Osteocyte (in vitro differentiated cells): Measurements from ENCODE around the gene OR1J2. TPM values are rescaled to one million over a fixed set of nuclear protein-coding genes. Genes with fewer than 3 reads are reported as not detected.

Experiments
- DNase-seq: peaks from one replicate; pipeline ENCODE4 v3.0.0; 2021; ENCODE audit warnings: mixed read lengths; ENCODE audit not compliant: unreplicated experiment; ENCODE audit errors: extremely low spot score
- H3K27ac Mint-ChIP-seq: one replicate; pipeline ENCODE4 v1.8.0; 2021; ENCODE audit warnings: mild to moderate bottlenecking, mixed read lengths; ENCODE audit not compliant: unreplicated experiment
- H3K27me3 Mint-ChIP-seq: one replicate; pipeline ENCODE4 v1.8.0; 2021; ENCODE audit warnings: mixed read lengths; ENCODE audit not compliant: unreplicated experiment
- H3K36me3 Mint-ChIP-seq: one replicate; pipeline ENCODE4 v1.8.0; 2021; ENCODE audit warnings: mixed read lengths; ENCODE audit not compliant: unreplicated experiment
- H3K4me1 Mint-ChIP-seq: one replicate; pipeline ENCODE4 v1.8.0; 2021; ENCODE audit warnings: mixed read lengths; ENCODE audit not compliant: unreplicated experiment
- H3K4me3 Mint-ChIP-seq: one replicate; pipeline ENCODE4 v1.8.0; 2021; ENCODE audit warnings: mild to moderate bottlenecking, moderate library complexity, mixed read lengths; ENCODE audit not compliant: unreplicated experiment
- H3K9me3 Mint-ChIP-seq: one replicate; pipeline ENCODE4 v1.8.0; 2021; ENCODE audit warnings: mixed read lengths; ENCODE audit not compliant: unreplicated experiment
- CTCF ChIP-seq: fragments of 200-600 bp; sonication (generic); IDR thresholded peaks from 2 replicates; pipeline ENCODE4 v1.5.0; 2021; ENCODE audit warnings: antibody characterized with exemption, mild to moderate bottlenecking, moderate library complexity
- total RNA-seq: library from RNA; stranded (reverse); gene quantifications from 2 replicates; pipeline ENCODE4 v1.2.1, GENCODE V29; 2021

OR1J2 gene
- total RNA-seq, 1 donor from 2014 or later = not detected

DNA sequence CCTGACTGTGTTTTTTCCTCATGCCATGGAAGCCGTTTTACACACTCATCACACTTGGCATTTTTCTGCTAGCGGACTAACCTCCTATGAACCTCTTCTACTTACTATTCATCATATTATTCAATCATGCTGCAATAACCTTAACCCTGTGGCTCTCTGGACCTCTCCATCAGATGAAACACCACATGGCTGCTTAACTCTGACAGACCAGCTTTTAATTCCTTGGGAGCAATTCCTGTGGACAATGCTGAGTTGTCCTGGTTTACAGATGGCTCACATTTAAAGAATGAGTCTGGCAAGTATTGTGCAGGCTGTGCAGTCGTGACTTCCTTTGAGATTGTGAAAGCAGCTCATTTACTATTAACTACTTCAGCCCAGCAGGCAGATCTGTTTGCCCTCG is 41.9 kb upstream of the OR1J2 start:
- Mint-ChIP-seq H3K36me3 (no peaks in the 10 kb centered on the region), H3K27ac (no peak overlapping the region), H3K4me1 (peaks cover 19% of the 10 kb centered on the region), H3K27me3 (peaks cover 64% of the 10 kb centered on the region), H3K9me3 (no peaks in the 10 kb centered on the region), H3K4me3 (no peak overlapping the region)
- DNase-seq = no peak
- no peak for TF ChIP-seq CTCF

- H3K4me3 Mint-ChIP-seq = no peak overlapping the region
- H3K27ac Mint-ChIP-seq = no peak overlapping the region
- H3K27me3 Mint-ChIP-seq = peaks cover 73% of the 10 kb centered on the region
- H3K9me3 Mint-ChIP-seq = no peaks in the 10 kb centered on the region
- no peaks in the 10 kb centered on the region for H3K4me1 Mint-ChIP-seq
- no peaks in the 10 kb centered on the region for H3K36me3 Mint-ChIP-seq
- no peak for DNase-seq
- TF ChIP-seq CTCF = no peak
Observed at GRCh38 chr9:122474561-122474960, 36.0 kb upstream of the OR1J2 start.

- Mint-ChIP-seq H3K4me1 (no peaks in the 10 kb centered on the region), H3K27me3 (peaks cover 75% of the 10 kb centered on the region)
- TF ChIP-seq CTCF = no peak
Observed at GRCh38 chr9:122475717-122476116, 34.9 kb upstream of the OR1J2 start.

DNA sequence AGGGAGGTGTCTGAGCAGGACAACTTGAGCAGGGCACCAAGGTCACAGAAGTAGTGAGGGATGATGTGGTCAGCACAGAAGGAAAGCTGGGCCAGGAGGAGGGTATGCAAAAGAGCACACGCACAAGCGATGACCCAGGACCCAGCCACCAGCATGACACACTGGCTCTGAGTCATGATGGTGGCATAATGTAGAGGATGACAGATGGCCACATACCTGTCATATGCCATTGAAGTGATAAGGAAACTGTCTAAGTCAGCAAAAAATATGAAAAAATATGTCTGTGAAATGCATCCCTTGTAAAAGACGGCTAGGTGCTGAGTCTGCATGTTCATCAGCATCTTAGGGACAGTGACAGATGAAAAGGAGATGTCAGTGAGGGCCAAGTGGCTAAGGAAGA is 33.3 kb upstream of the OR1J2 start:
- H3K4me3 Mint-ChIP-seq = no peak overlapping the region
- no peaks in the 10 kb centered on the region for H3K9me3 Mint-ChIP-seq
- no peak overlapping the region for H3K27ac Mint-ChIP-seq
- TF ChIP-seq CTCF = no peak
- no peaks in the 10 kb centered on the region for H3K4me1 Mint-ChIP-seq
- DNase-seq = no peak
- peaks cover 78% of the 10 kb centered on the region for H3K27me3 Mint-ChIP-seq
- no peaks in the 10 kb centered on the region for H3K36me3 Mint-ChIP-seq

More at GRCh38 chr9:122475717-122476116, 34.9 kb upstream of the OR1J2 start:
- DNase-seq = no peak
- H3K27ac Mint-ChIP-seq = no peak overlapping the region
- H3K9me3 Mint-ChIP-seq = no peaks in the 10 kb centered on the region
- H3K4me3 Mint-ChIP-seq = no peak overlapping the region
- H3K36me3 Mint-ChIP-seq = no peaks in the 10 kb centered on the region

GRCh38 chr9:122477826-122478225 is 32.8 kb upstream of the OR1J2 start, which contains the start of gene OR1J1:
TSS of gene OR1J1 (minus strand) at chr9:122477926. CDS start at chr9:122477926, 0 bp downstream.
- Mint-ChIP-seq H3K27ac (no peak within 1 kb of the TSS), H3K36me3 (no peaks in the 10 kb centered on the region), H3K27me3 (peaks cover 81% of the 10 kb centered on the region), H3K4me1 (no peaks in the 10 kb centered on the region), H3K9me3 (no peaks in the 10 kb centered on the region), H3K4me3 (no peak within 1 kb of the TSS)
- no peak for DNase-seq
- no peak for TF ChIP-seq CTCF
